ENCODE measurements around the gene TOM1. TPM values are rescaled to one million over a fixed set of nuclear protein-coding genes. Genes with fewer than 3 reads are reported as not detected.
A peak's percentile ranks its signal among the peaks of the same experiment; 100 is the strongest.

TOM1 gene
- total RNA-seq, 4 donors from 2014 or later: 22.3 to 40.3 (median 34.1) TPM

- TF ChIP-seq POLR2A (IDR thresholded peaks at IDR 0.05) (no peak), EP300 (IDR thresholded peaks at IDR 0.05) (no peak), POLR2AphosphoS5 (IDR thresholded peaks at IDR 0.05) (no peak), CTCF (IDR thresholded peaks at IDR 0.05) (no peak)
- H3K27ac ChIP-seq: no peak overlapping the region
- H3K4me3 ChIP-seq: no peak overlapping the region
- 100% methylated on average over 1 of the region's 18 CpGs; no CpG with 5 or more reads in 1 of the 2 donors for WGBS, 2 donors (ENCODE audit: low coverage in 1 of 2)
- no peaks in the 10 kb centered on the region for H3K9me3 ChIP-seq
- H3K36me3 ChIP-seq: peaks cover 0 to 58% of the 10 kb centered on the region in 2 donors
- no peaks in the 10 kb centered on the region for H3K27me3 ChIP-seq
- peaks cover 0 to 37% (median 4%) of the 10 kb centered on the region in 3 donors for H3K4me1 ChIP-seq
- ATAC-seq: no peak
These were observed 48.4 kb downstream of the TOM1 start for GRCh38 chr22:35348026-35348590.

- Histone ChIP-seq H3K4me1 (peaks cover 0 to 37% (median 4%) of the 10 kb centered on the region in 3 donors), H3K36me3 (peaks cover 0 to 53% of the 10 kb centered on the region in 2 donors), H3K4me3 (no peak overlapping the region), H3K9me3 (no peaks in the 10 kb centered on the region), H3K27ac (no peak overlapping the region), H3K27me3 (no peaks in the 10 kb centered on the region)
- ATAC-seq: no peak
- TF ChIP-seq POLR2A (IDR thresholded peaks at IDR 0.05): no peak
- TF ChIP-seq POLR2AphosphoS5 (IDR thresholded peaks at IDR 0.05): no peak
- no peak for TF ChIP-seq EP300 (IDR thresholded peaks at IDR 0.05)
- no peak for TF ChIP-seq CTCF (IDR thresholded peaks at IDR 0.05)
- no CpG with 5 or more reads among the region's 5 CpGs for WGBS, 2 donors (ENCODE audit: low coverage in 1 of 2)
These were observed 49.0 kb downstream of the TOM1 start for GRCh38 chr22:35348703-35349102.

- peak overlapping the region in 1 of 4 donors; percentile 89 for H3K27ac ChIP-seq
These were observed 49.6 kb downstream of the TOM1 start for GRCh38 chr22:35349368-35349703.

GRCh38 chr22:35349704-35350538 is 50.2 kb downstream of the TOM1 start:
- WGBS, 2 donors (ENCODE audit: low coverage in 1 of 2): 50 to 65% methylated on average over 2 to 4 of the region's 17 CpGs
- ATAC-seq: peak; percentile 0

More at GRCh38 chr22:35349368-35349703, 49.6 kb downstream of the TOM1 start:
- peaks cover 0 to 47% of the 10 kb centered on the region in 2 donors for H3K36me3 ChIP-seq
- no peak for TF ChIP-seq EP300 (IDR thresholded peaks at IDR 0.05)
- TF ChIP-seq POLR2A (IDR thresholded peaks at IDR 0.05): no peak
- no peak for TF ChIP-seq POLR2AphosphoS5 (IDR thresholded peaks at IDR 0.05)
- no peak for TF ChIP-seq CTCF (IDR thresholded peaks at IDR 0.05)
- no peaks in the 10 kb centered on the region for H3K27me3 ChIP-seq
- WGBS, 2 donors (ENCODE audit: low coverage in 1 of 2): 59 to 65% methylated on average over 5 to 6 of the region's 9 CpGs
- H3K4me3 ChIP-seq: no peak overlapping the region
- peaks cover 0 to 37% (median 4%) of the 10 kb centered on the region in 3 donors for H3K4me1 ChIP-seq
- H3K9me3 ChIP-seq: no peaks in the 10 kb centered on the region
- no peak for ATAC-seq

More at GRCh38 chr22:35349704-35350538, 50.2 kb downstream of the TOM1 start:
- no peaks in the 10 kb centered on the region for H3K27me3 ChIP-seq
- peak overlapping the region in 3 of 4 donors; percentile 84 to 89 (median 85) for H3K27ac ChIP-seq
- TF ChIP-seq POLR2AphosphoS5 (IDR thresholded peaks at IDR 0.05) (no peak), EP300 (IDR thresholded peaks at IDR 0.05) (no peak), CTCF (IDR thresholded peaks at IDR 0.05) (no peak), POLR2A (IDR thresholded peaks at IDR 0.05) (no peak)
- H3K9me3 ChIP-seq: no peaks in the 10 kb centered on the region
- no peak overlapping the region for H3K4me3 ChIP-seq
- H3K36me3 ChIP-seq: peaks cover 0 to 41% of the 10 kb centered on the region in 2 donors
- peaks cover 0 to 37% (median 4%) of the 10 kb centered on the region in 3 donors for H3K4me1 ChIP-seq

All from gastroesophageal sphincter (tissue), 4 donors.